ENCODE data around the gene TSHZ3.

DNA sequence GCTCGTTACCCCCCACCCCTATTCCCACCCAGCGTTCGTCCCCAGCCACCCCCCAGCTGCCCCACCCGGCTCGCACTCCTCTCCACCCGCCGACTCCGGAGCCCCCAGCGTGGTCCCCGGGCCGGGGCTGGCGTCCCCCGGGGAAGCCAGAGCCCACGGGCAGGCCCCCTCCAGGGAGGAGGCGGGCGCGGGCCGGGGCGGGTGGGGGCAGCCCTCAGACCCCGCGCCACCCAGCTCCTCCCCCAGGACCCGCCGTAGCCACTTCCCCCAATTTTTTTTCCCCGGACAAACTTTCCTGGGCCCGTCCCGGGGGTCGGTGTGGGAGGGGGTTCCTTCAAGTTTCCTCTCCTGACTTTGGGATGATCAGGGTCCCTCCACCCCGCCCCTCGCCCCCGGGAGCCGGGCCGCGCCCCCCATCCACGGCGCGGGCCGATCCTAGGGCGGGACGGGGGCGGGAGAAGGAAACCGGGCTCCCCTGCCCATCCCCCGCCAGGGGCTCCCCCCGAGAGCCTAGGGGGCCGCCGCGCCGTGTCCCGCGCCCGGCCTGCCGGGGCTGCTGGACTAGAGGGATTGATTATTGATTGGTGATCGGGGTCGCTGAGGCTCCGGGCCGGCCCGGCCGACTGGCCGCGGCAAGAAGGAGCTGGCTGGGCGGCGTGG, 927 bp upstream of the TSHZ3 start:
- TF ChIP-seq JUND (IDR thresholded peaks at IDR 0.05) (no peak), YY1 (IDR thresholded peaks at IDR 0.05; ENCODE audit: extremely low read depth, insufficient replicate concordance, low read depth, low read length) (no peak), EGR1 (IDR thresholded peaks at IDR 0.05; ENCODE audit: low read depth) (no peak), EZH2phosphoT487 (IDR thresholded peaks at IDR 0.05; ENCODE audit: borderline replicate concordance) (no peak), EZH2 (IDR thresholded peaks at IDR 0.05) (no peak), POLR2A (IDR thresholded peaks at IDR 0.05; ENCODE audit: borderline replicate concordance, extremely low read depth, insufficient read depth, insufficient read length) (no peak)
- TF ChIP-seq, protein P1, sequence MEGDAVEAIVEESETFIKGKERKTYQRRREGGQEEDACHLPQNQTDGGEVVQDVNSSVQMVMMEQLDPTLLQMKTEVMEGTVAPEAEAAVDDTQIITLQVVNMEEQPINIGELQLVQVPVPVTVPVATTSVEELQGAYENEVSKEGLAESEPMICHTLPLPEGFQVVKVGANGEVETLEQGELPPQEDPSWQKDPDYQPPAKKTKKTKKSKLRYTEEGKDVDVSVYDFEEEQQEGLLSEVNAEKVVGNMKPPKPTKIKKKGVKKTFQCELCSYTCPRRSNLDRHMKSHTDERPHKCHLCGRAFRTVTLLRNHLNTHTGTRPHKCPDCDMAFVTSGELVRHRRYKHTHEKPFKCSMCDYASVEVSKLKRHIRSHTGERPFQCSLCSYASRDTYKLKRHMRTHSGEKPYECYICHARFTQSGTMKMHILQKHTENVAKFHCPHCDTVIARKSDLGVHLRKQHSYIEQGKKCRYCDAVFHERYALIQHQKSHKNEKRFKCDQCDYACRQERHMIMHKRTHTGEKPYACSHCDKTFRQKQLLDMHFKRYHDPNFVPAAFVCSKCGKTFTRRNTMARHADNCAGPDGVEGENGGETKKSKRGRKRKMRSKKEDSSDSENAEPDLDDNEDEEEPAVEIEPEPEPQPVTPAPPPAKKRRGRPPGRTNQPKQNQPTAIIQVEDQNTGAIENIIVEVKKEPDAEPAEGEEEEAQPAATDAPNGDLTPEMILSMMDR (IDR thresholded peaks at IDR 0.05 in 2 of 3, conservative IDR thresholded peaks at IDR 0.05 in 1 of 3; ENCODE audit: borderline replicate concordance in 1 of 3, insufficient read depth in 1 of 3, low read depth in 2 of 3, low read length in 2 of 3) = no peak
- TF ChIP-seq, protein P2, sequence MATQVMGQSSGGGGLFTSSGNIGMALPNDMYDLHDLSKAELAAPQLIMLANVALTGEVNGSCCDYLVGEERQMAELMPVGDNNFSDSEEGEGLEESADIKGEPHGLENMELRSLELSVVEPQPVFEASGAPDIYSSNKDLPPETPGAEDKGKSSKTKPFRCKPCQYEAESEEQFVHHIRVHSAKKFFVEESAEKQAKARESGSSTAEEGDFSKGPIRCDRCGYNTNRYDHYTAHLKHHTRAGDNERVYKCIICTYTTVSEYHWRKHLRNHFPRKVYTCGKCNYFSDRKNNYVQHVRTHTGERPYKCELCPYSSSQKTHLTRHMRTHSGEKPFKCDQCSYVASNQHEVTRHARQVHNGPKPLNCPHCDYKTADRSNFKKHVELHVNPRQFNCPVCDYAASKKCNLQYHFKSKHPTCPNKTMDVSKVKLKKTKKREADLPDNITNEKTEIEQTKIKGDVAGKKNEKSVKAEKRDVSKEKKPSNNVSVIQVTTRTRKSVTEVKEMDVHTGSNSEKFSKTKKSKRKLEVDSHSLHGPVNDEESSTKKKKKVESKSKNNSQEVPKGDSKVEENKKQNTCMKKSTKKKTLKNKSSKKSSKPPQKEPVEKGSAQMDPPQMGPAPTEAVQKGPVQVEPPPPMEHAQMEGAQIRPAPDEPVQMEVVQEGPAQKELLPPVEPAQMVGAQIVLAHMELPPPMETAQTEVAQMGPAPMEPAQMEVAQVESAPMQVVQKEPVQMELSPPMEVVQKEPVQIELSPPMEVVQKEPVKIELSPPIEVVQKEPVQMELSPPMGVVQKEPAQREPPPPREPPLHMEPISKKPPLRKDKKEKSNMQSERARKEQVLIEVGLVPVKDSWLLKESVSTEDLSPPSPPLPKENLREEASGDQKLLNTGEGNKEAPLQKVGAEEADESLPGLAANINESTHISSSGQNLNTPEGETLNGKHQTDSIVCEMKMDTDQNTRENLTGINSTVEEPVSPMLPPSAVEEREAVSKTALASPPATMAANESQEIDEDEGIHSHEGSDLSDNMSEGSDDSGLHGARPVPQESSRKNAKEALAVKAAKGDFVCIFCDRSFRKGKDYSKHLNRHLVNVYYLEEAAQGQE (IDR thresholded peaks at IDR 0.05; ENCODE audit: low read depth) = no peak
- TF ChIP-seq, protein P3, sequence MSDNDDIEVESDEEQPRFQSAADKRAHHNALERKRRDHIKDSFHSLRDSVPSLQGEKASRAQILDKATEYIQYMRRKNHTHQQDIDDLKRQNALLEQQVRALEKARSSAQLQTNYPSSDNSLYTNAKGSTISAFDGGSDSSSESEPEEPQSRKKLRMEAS (IDR thresholded peaks at IDR 0.05) = no peak

Data from HCT116 (cell line).